ENCODE measurements around the gene CNTLN.
"Not testable (repeated sequence)": the region's sequence is repeated elsewhere in the genome, so short reads cannot be mapped to it uniquely, and the experiment has no call there.

GRCh38 chr9:17354006-17354405 lies 219.2 kb downstream of the CNTLN start:
- TF ChIP-seq CTCF (conservative IDR thresholded peaks at IDR 0.05 in 1 of 2, IDR thresholded peaks at IDR 0.05 in 1 of 2; ENCODE audit: low read depth in 1 of 2, low read length in 2 of 2); EZH2 (IDR thresholded peaks at IDR 0.05; ENCODE audit: low read length, missing control alignments): not testable (repeated sequence)
